MM.1S (cell line): ENCODE measurements around the gene SLC22A17.

Experiments used
- DNase-seq: peaks from one replicate; pipeline ENCODE4 v3.0.0-alpha.2; 2015
- H2AFZ ChIP-seq: fragments of 300-600 bp; sonication (generic); 2 replicates; pipeline ENCODE4 v1.6.0; 2016; ENCODE audit warnings: antibody characterized with exemption, low read length
- H3F3A ChIP-seq: fragments of 300-600 bp; sonication (generic); 2 replicates; pipeline ENCODE4 v1.6.1; 2016; ENCODE audit warnings: mild to moderate bottlenecking, antibody characterized with exemption, low read length, moderate library complexity, mixed read lengths; ENCODE audit not compliant: insufficient read depth
- H3K27ac ChIP-seq: fragments of 300-600 bp; sonication (generic); 2 replicates; pipeline ENCODE4 v1.5.1; 2016; ENCODE audit warnings: mild to moderate bottlenecking, low read length
- H3K27me3 ChIP-seq: fragments of 300-600 bp; sonication (generic); replicated peaks from 2 replicates; pipeline ENCODE4 v1.6.0; 2016; ENCODE audit warnings: low read length; ENCODE audit not compliant: insufficient read depth
- H3K36me3 ChIP-seq: fragments of 300-600 bp; sonication (generic); replicated peaks from 2 replicates; pipeline ENCODE4 v1.6.1; 2016; ENCODE audit warnings: mild to moderate bottlenecking, low read length, mixed read lengths; ENCODE audit not compliant: insufficient read depth
- H3K4me1 ChIP-seq: fragments of 300-600 bp; sonication (generic); 2 replicates; pipeline ENCODE4 v1.6.1; 2016; ENCODE audit warnings: low read length, mixed read lengths
- H3K4me2 ChIP-seq: fragments of 300-600 bp; sonication (generic); 2 replicates; pipeline ENCODE4 v1.6.0; 2016; ENCODE audit warnings: low read depth, low read length
- H3K4me3 ChIP-seq: fragments of 300-600 bp; sonication (generic); 2 replicates; pipeline ENCODE4 v1.5.1; 2016; ENCODE audit warnings: low read length, mixed read lengths
- H3K79me2 ChIP-seq: fragments of 300-600 bp; sonication (generic); 2 replicates; pipeline ENCODE4 v1.6.1; 2016; ENCODE audit warnings: mixed run types, low read length, mixed read lengths
- H3K9ac ChIP-seq: fragments of 300-600 bp; sonication (generic); 2 replicates; pipeline ENCODE4 v1.6.1; 2016; ENCODE audit warnings: low read length, mixed read lengths
- H3K9me2 ChIP-seq: fragments of 300-600 bp; sonication (generic); replicated peaks from 2 replicates; pipeline ENCODE4 v1.6.1; 2016; ENCODE audit warnings: mild to moderate bottlenecking, low read length, mixed read lengths; ENCODE audit not compliant: insufficient read depth
- H3K9me3 ChIP-seq: fragments of 300-600 bp; sonication (generic); replicated peaks from 2 replicates; pipeline ENCODE4 v1.6.1; 2016; ENCODE audit warnings: mild to moderate bottlenecking, low read length, mixed read lengths; ENCODE audit not compliant: insufficient read depth
- H4K20me1 ChIP-seq: fragments of 300-600 bp; sonication (generic); 2 replicates; pipeline ENCODE4 v1.6.1; 2016; ENCODE audit warnings: mild to moderate bottlenecking, low read length, moderate library complexity, mixed read lengths; ENCODE audit not compliant: insufficient read depth
- CTCF ChIP-seq: fragments of 300-600 bp; sonication (generic); IDR thresholded peaks from 2 replicates; pipeline ENCODE4 v1.5.1; 2016; ENCODE audit warnings: antibody characterized with exemption, low read length, mixed read lengths
- EZH2 ChIP-seq: fragments of 300-600 bp; sonication (generic); optimal IDR thresholded peaks from 2 replicates; pipeline ENCODE3; 2017; ENCODE audit warnings: low read depth, mild to moderate bottlenecking, antibody characterized with exemption, low read length, mixed read lengths
- EZH2phosphoT487 ChIP-seq: fragments of 300-600 bp; sonication (generic); IDR thresholded peaks from 2 replicates; pipeline ENCODE4 v1.6.1; 2018; ENCODE audit warnings: antibody characterized with exemption, low read length

SLC22A17 gene

GRCh38 chr14:23399136-23399535 is 46.4 kb upstream of the SLC22A17 start:
- Histone ChIP-seq H3K9me3 (no peaks in the 10 kb centered on the region), H3K27ac (no peak overlapping the region), H3K9me2 (no peaks in the 10 kb centered on the region), H3K4me1 (no peaks in the 10 kb centered on the region), H3K27me3 (peaks cover 9% of the 10 kb centered on the region), H3K4me3 (no peak overlapping the region), H2AFZ (no peak overlapping the region), H3K36me3 (no peaks in the 10 kb centered on the region), H3K79me2 (no peaks in the 10 kb centered on the region), H3K4me2 (no peak overlapping the region), H4K20me1 (no peaks in the 10 kb centered on the region), H3K9ac (no peak overlapping the region), H3F3A (no peaks in the 10 kb centered on the region)
- TF ChIP-seq EZH2phosphoT487 = no peak
- TF ChIP-seq EZH2 = no peak
- TF ChIP-seq CTCF = no peak
- DNase-seq = no peak

GRCh38 chr14:23398348-23398747 is 45.7 kb upstream of the SLC22A17 start:
- no peaks in the 10 kb centered on the region for H3K9me2 ChIP-seq
- H3K4me1 ChIP-seq = no peaks in the 10 kb centered on the region
- no peaks in the 10 kb centered on the region for H4K20me1 ChIP-seq
- H3K9ac ChIP-seq = no peak overlapping the region
- H3K9me3 ChIP-seq = no peaks in the 10 kb centered on the region
- DNase-seq = no peak
- no peak overlapping the region for H3K4me2 ChIP-seq
- H3K27me3 ChIP-seq = peaks cover 1% of the 10 kb centered on the region
- no peak overlapping the region for H2AFZ ChIP-seq
- H3K36me3 ChIP-seq = no peaks in the 10 kb centered on the region
- H3F3A ChIP-seq = no peaks in the 10 kb centered on the region
- H3K27ac ChIP-seq = no peak overlapping the region
- H3K79me2 ChIP-seq = no peaks in the 10 kb centered on the region
- TF ChIP-seq EZH2phosphoT487 (no peak), CTCF (no peak), EZH2 (no peak)
- H3K4me3 ChIP-seq = no peak overlapping the region

DNA sequence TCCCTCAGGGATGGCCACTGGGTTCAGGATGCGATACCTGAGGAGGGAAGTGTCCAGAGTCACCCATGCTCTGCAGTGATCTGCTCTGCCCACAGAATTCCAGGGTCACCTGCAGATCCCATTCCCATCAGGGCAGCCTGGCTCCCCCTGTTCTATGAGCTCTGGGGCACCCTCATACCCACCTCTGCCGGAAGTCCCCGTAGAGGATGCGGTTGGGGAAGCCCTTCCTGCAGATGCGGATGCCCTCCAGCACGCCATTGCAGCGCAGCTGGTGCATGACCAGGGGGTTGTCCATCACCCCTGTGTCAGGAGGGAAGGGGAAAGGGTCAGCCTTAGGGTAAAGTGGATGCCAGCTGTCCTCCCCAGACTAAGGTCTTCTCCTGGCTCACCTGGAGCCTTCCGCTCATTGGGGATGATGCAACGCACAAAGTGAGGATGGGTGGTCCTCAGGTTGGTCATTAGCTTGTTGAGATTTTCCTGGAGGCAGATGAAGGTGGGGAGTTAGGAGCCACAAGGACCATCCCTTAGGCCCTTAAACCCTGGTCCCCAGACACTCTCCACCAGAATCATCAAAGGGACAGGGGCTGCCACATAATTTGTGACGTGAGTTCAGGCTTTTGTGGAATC is 44.2 kb upstream of the SLC22A17 start:
- no peak overlapping the region for H3K4me3 ChIP-seq
- no peak overlapping the region for H3K4me2 ChIP-seq
- no peak for TF ChIP-seq EZH2phosphoT487
- no peak for TF ChIP-seq CTCF
- no peaks in the 10 kb centered on the region for H3K4me1 ChIP-seq
- H3K9ac ChIP-seq = no peak overlapping the region
- H3K36me3 ChIP-seq = no peaks in the 10 kb centered on the region
- DNase-seq = no peak
- no peaks in the 10 kb centered on the region for H3K9me2 ChIP-seq
- no peak overlapping the region for H3K27ac ChIP-seq
- H3K27me3 ChIP-seq = peaks cover 4% of the 10 kb centered on the region
- no peak overlapping the region for H2AFZ ChIP-seq
- no peaks in the 10 kb centered on the region for H3K79me2 ChIP-seq
- H3K9me3 ChIP-seq = no peaks in the 10 kb centered on the region
- H4K20me1 ChIP-seq = no peaks in the 10 kb centered on the region
- H3F3A ChIP-seq = no peaks in the 10 kb centered on the region
